Type B pancreatic cell (in vitro differentiated cells): ENCODE results near the gene CYP3A7. TPM values are rescaled to one million over a fixed set of nuclear protein-coding genes. Genes with fewer than 3 reads are reported as not detected.

Source experiments
- DNase-seq: peaks from one replicate; pipeline ENCODE4 v3.0.0; 2021; ENCODE audit warnings: mixed read lengths; ENCODE audit not compliant: unreplicated experiment; ENCODE audit errors: extremely low spot score
- H3K27ac Mint-ChIP-seq: 2 replicates; pipeline ENCODE4 v1.8.0; 2021; ENCODE audit warnings: mild to moderate bottlenecking, mixed read lengths
- H3K27me3 Mint-ChIP-seq: 2 replicates; pipeline ENCODE4 v1.8.0; 2021; ENCODE audit warnings: mixed read lengths
- H3K36me3 Mint-ChIP-seq: 2 replicates; pipeline ENCODE4 v1.8.0; 2021; ENCODE audit warnings: mixed read lengths
- H3K4me1 Mint-ChIP-seq: one replicate; pipeline ENCODE4 v1.8.0; 2021; ENCODE audit warnings: mixed read lengths; ENCODE audit not compliant: unreplicated experiment
- H3K4me3 Mint-ChIP-seq: 2 replicates; pipeline ENCODE4 v1.8.0; 2021; ENCODE audit warnings: mild to moderate bottlenecking, mixed read lengths
- H3K9me3 Mint-ChIP-seq: 2 replicates; pipeline ENCODE4 v1.8.0; 2021; ENCODE audit warnings: mixed read lengths
- CTCF ChIP-seq: fragments of 200-600 bp; sonication (generic); conservative IDR thresholded peaks from 2 replicates; pipeline ENCODE4 v1.5.0; 2021; ENCODE audit warnings: antibody characterized with exemption, mild to moderate bottlenecking
- long read RNA-seq: library from polyadenylated mRNA; unstranded; transcript quantifications from one replicate; pipeline ENCODE4 v2.0.0, GENCODE V29; 2020
- total RNA-seq: library from RNA; stranded (reverse); gene quantifications from 2 replicates; pipeline ENCODE4 v1.2.1, GENCODE V29; 2021; ENCODE audit warnings: low replicate concordance

Gene CYP3A7
- 0.46 and 2.3 TPM in 2 replicates for total RNA-seq
- long read RNA-seq, transcript CYP3A7-201 (13 exons, 1,971 nt): major isoform, 6 of 12 reads
- long read RNA-seq, partial matches to known transcripts: 2 of 12 reads
- long read RNA-seq, other reads (novel, unspliced or antisense): 4 of 12 reads

GRCh38 chr7:99734987-99735386 lies at the start of gene CYP3A7:
CYP3A7 (minus strand) TSS chr7:99735196; CDS start chr7:99735093, 103 bp downstream.
- Mint-ChIP-seq H3K36me3 (no peaks in the 10 kb centered on the region), H3K27ac (no peak within 1 kb of the TSS), H3K9me3 (no peaks in the 10 kb centered on the region), H3K4me1 (no peaks in the 10 kb centered on the region), H3K27me3 (no peaks in the 10 kb centered on the region), H3K4me3 (no peak within 1 kb of the TSS)
- DNase-seq: no peak
- TF ChIP-seq CTCF: no peak

- no peak for DNase-seq
- Mint-ChIP-seq H3K27me3 (peaks cover 13% of the 10 kb centered on the region), H3K36me3 (no peaks in the 10 kb centered on the region), H3K27ac (peak within 1 kb of the TSS; percentile 76), H3K4me1 (no peaks in the 10 kb centered on the region), H3K4me3 (peak within 1 kb of the TSS; percentile 5), H3K9me3 (peaks cover 9% of the 10 kb centered on the region)
- TF ChIP-seq CTCF: no peak
These were observed 49.0 kb upstream of the CYP3A7 start, which contains the start of gene CYP3A4 for GRCh38 chr7:99784007-99784406. CYP3A4 (minus strand) TSS chr7:99784184; CDS start chr7:99784081, 103 bp downstream.

GRCh38 chr7:99782012-99782953 lies 47.3 kb upstream of the CYP3A7 start:
- H3K27ac Mint-ChIP-seq: peak overlapping the region; percentile 76
- no peak for DNase-seq
- no peaks in the 10 kb centered on the region for H3K4me1 Mint-ChIP-seq
- H3K27me3 Mint-ChIP-seq: peaks cover 6% of the 10 kb centered on the region
- no peaks in the 10 kb centered on the region for H3K36me3 Mint-ChIP-seq
- no peak for TF ChIP-seq CTCF
- H3K4me3 Mint-ChIP-seq: peak overlapping the region; percentile 18
- H3K9me3 Mint-ChIP-seq: peaks cover 9% of the 10 kb centered on the region

- TF ChIP-seq CTCF: no peak
- Mint-ChIP-seq H3K4me3 (no peak overlapping the region), H3K27me3 (peaks cover 1% of the 10 kb centered on the region), H3K36me3 (no peaks in the 10 kb centered on the region), H3K27ac (no peak overlapping the region), H3K4me1 (no peaks in the 10 kb centered on the region), H3K9me3 (peaks cover 9% of the 10 kb centered on the region)
- DNase-seq: no peak
These were observed 45.6 kb upstream of the CYP3A7 start for GRCh38 chr7:99780588-99780987.

- H3K27me3 Mint-ChIP-seq: peaks cover 2% of the 10 kb centered on the region
- H3K9me3 Mint-ChIP-seq: peaks cover 9% of the 10 kb centered on the region
- no peak for TF ChIP-seq CTCF
- H3K36me3 Mint-ChIP-seq: no peaks in the 10 kb centered on the region
- DNase-seq: no peak
- H3K4me1 Mint-ChIP-seq: no peaks in the 10 kb centered on the region
- no peak overlapping the region for H3K27ac Mint-ChIP-seq
- no peak overlapping the region for H3K4me3 Mint-ChIP-seq
These were observed 45.0 kb upstream of the CYP3A7 start for GRCh38 chr7:99779949-99780348.
